Mesothelial cell of epicardium (in vitro differentiated cells): Measurements from ENCODE around the gene ASB9. TPM values are rescaled to one million over a fixed set of nuclear protein-coding genes. Genes with fewer than 3 reads are reported as not detected.
"Not testable (repeated sequence)": the region's sequence is repeated elsewhere in the genome, so short reads cannot be mapped to it uniquely, and the experiment has no call there.

Source experiments
- DNase-seq, 2 experiments: peaks; one replicate each; pipeline ENCODE4 v3.0.0; 2021; ENCODE audit warnings: low spot score in 2 of 2; ENCODE audit not compliant: unreplicated experiment in 2 of 2
- H3K27ac Mint-ChIP-seq: 2 replicates; pipeline ENCODE4 v1.8.0; 2021; ENCODE audit warnings: mixed read lengths
- H3K27me3 Mint-ChIP-seq: 2 replicates; pipeline ENCODE4 v1.8.0; 2021; ENCODE audit warnings: low read depth, mixed read lengths
- H3K36me3 Mint-ChIP-seq: 2 replicates; pipeline ENCODE4 v1.8.0; 2021; ENCODE audit warnings: mixed read lengths
- H3K4me1 Mint-ChIP-seq: 2 replicates; pipeline ENCODE4 v1.8.0; 2021; ENCODE audit warnings: mixed read lengths
- H3K4me3 Mint-ChIP-seq: 2 replicates; pipeline ENCODE4 v1.8.0; 2021; ENCODE audit warnings: mild to moderate bottlenecking, moderate library complexity, mixed read lengths
- H3K9me3 Mint-ChIP-seq: 2 replicates; pipeline ENCODE4 v1.8.0; 2021; ENCODE audit warnings: mixed read lengths
- CTCF ChIP-seq: fragments of 200-600 bp; sonication (generic); IDR thresholded peaks from one replicate; pipeline ENCODE4 v1.5.0; 2021; ENCODE audit warnings: antibody characterized with exemption; ENCODE audit not compliant: unreplicated experiment
- total RNA-seq: library from RNA; stranded (reverse); gene quantifications from 3 replicates; pipeline ENCODE4 v1.2.1, GENCODE V29; 2021

ASB9 gene
- total RNA-seq, 1 donor from 2014 or later, result 1.3 TPM

GRCh38 chrX:15293451-15293850, 23.6 kb upstream of the ASB9 start:
- Mint-ChIP-seq H3K27ac (no peak overlapping the region), H3K36me3 (no peaks in the 10 kb centered on the region), H3K4me1 (no peaks in the 10 kb centered on the region), H3K27me3 (no peaks in the 10 kb centered on the region), H3K4me3 (no peak overlapping the region), H3K9me3 (peaks cover 9% of the 10 kb centered on the region)
- DNase-seq, result no peak
- no peak for TF ChIP-seq CTCF

- peaks cover 9% of the 10 kb centered on the region for H3K9me3 Mint-ChIP-seq
- H3K4me1 Mint-ChIP-seq, result no peaks in the 10 kb centered on the region
- no peak overlapping the region for H3K4me3 Mint-ChIP-seq
- H3K36me3 Mint-ChIP-seq, result no peaks in the 10 kb centered on the region
- no peaks in the 10 kb centered on the region for H3K27me3 Mint-ChIP-seq
- no peak overlapping the region for H3K27ac Mint-ChIP-seq
- no peak for DNase-seq
- no peak for TF ChIP-seq CTCF
These were observed 23.0 kb upstream of the ASB9 start for GRCh38 chrX:15292861-15293260.

- Mint-ChIP-seq H3K36me3 (no peaks in the 10 kb centered on the region), H3K27me3 (no peaks in the 10 kb centered on the region), H3K9me3 (peaks cover 31% of the 10 kb centered on the region), H3K4me3 (no peak overlapping the region), H3K4me1 (no peaks in the 10 kb centered on the region), H3K27ac (no peak overlapping the region)
- TF ChIP-seq CTCF, result no peak
- DNase-seq, result no peak
These were observed 7.7 kb upstream of the ASB9 start for GRCh38 chrX:15277604-15278003.

GRCh38 chrX:15274946-15275345, 5.1 kb upstream of the ASB9 start:
- no peak for TF ChIP-seq CTCF
- Mint-ChIP-seq H3K27ac (no peak overlapping the region), H3K4me1 (peaks cover 5% of the 10 kb centered on the region), H3K36me3 (no peaks in the 10 kb centered on the region), H3K27me3 (no peaks in the 10 kb centered on the region), H3K9me3 (peaks cover 21% of the 10 kb centered on the region), H3K4me3 (no peak overlapping the region)
- no peak for DNase-seq

- not testable (repeated sequence) for H3K4me1 Mint-ChIP-seq, H3K27ac Mint-ChIP-seq, H3K4me3 Mint-ChIP-seq, DNase-seq, H3K36me3 Mint-ChIP-seq, H3K27me3 Mint-ChIP-seq
- peaks cover 14% of the 10 kb centered on the region for H3K9me3 Mint-ChIP-seq
These were observed 3.4 kb upstream of the ASB9 start for GRCh38 chrX:15273275-15273674.

GRCh38 chrX:15271757-15272156, 1.9 kb upstream of the ASB9 start:
- H3K9me3 Mint-ChIP-seq, result peaks cover 17% of the 10 kb centered on the region
- H3K27ac Mint-ChIP-seq, result no peak overlapping the region
- no peak overlapping the region for H3K4me3 Mint-ChIP-seq
- no peaks in the 10 kb centered on the region for H3K36me3 Mint-ChIP-seq
- DNase-seq, result no peak
- TF ChIP-seq CTCF, result no peak
- H3K27me3 Mint-ChIP-seq, result no peaks in the 10 kb centered on the region
- peaks cover 8% of the 10 kb centered on the region for H3K4me1 Mint-ChIP-seq
